ENCODE results near the gene TRAPPC10.
"Not testable (repeated sequence)": the region's sequence is repeated elsewhere in the genome, so short reads cannot be mapped to it uniquely, and the experiment has no call there.

Gene TRAPPC10

GRCh38 chr21:44113702-44114371 is 101.7 kb downstream of the TRAPPC10 start:
- H3K4me3 ChIP-seq (ENCODE audit: low read depth, low read length); DNase-seq (ENCODE audit: low read depth): not testable (repeated sequence)

- not testable (repeated sequence) for H3K4me3 ChIP-seq (ENCODE audit: low read depth, low read length); DNase-seq (ENCODE audit: low read depth)
Observed at GRCh38 chr21:44122131-44122530, 110.0 kb downstream of the TRAPPC10 start.

GRCh38 chr21:44127827-44128226 is 115.7 kb downstream of the TRAPPC10 start:
- not testable (repeated sequence) for DNase-seq (ENCODE audit: low read depth); H3K4me3 ChIP-seq (ENCODE audit: low read depth, low read length)

GRCh38 chr21:44133715-44134057 is 121.6 kb downstream of the TRAPPC10 start:
- DNase-seq (ENCODE audit: low read depth) = not testable (repeated sequence)
- peak overlapping the region; percentile 23 for H3K4me3 ChIP-seq (ENCODE audit: low read depth, low read length)

- not testable (repeated sequence) for H3K4me3 ChIP-seq (ENCODE audit: low read depth, low read length); DNase-seq (ENCODE audit: low read depth)
Observed at GRCh38 chr21:44134732-44135131, 122.6 kb downstream of the TRAPPC10 start.

GRCh38 chr21:44138039-44138438 is 125.9 kb downstream of the TRAPPC10 start:
- not testable (repeated sequence) for H3K4me3 ChIP-seq (ENCODE audit: low read depth, low read length); DNase-seq (ENCODE audit: low read depth)

GRCh38 chr21:44139787-44140551 is 127.9 kb downstream of the TRAPPC10 start:
- DNase-seq (ENCODE audit: low read depth); H3K4me3 ChIP-seq (ENCODE audit: low read depth, low read length): not testable (repeated sequence)

- not testable (repeated sequence) for H3K4me3 ChIP-seq (ENCODE audit: low read depth, low read length); DNase-seq (ENCODE audit: low read depth)
Observed at GRCh38 chr21:44140552-44140932, 128.4 kb downstream of the TRAPPC10 start.

GRCh38 chr21:44142470-44142869 is 130.4 kb downstream of the TRAPPC10 start:
- not testable (repeated sequence) for DNase-seq (ENCODE audit: low read depth); H3K4me3 ChIP-seq (ENCODE audit: low read depth, low read length)

- not testable (repeated sequence) for H3K4me3 ChIP-seq (ENCODE audit: low read depth, low read length); DNase-seq (ENCODE audit: low read depth)
Observed at GRCh38 chr21:44143380-44143779, 131.3 kb downstream of the TRAPPC10 start.

GRCh38 chr21:44143996-44144395 is 131.9 kb downstream of the TRAPPC10 start:
- not testable (repeated sequence) for DNase-seq (ENCODE audit: low read depth); H3K4me3 ChIP-seq (ENCODE audit: low read depth, low read length)

- not testable (repeated sequence) for H3K4me3 ChIP-seq (ENCODE audit: low read depth, low read length); DNase-seq (ENCODE audit: low read depth)
Observed at GRCh38 chr21:44144784-44145602, 132.9 kb downstream of the TRAPPC10 start.

- DNase-seq (ENCODE audit: low read depth) = not testable (repeated sequence)
Observed at GRCh38 chr21:44145616-44146015, 133.5 kb downstream of the TRAPPC10 start.

GRCh38 chr21:44147108-44147507 is 135.0 kb downstream of the TRAPPC10 start:
- not testable (repeated sequence) for H3K4me3 ChIP-seq (ENCODE audit: low read depth, low read length); DNase-seq (ENCODE audit: low read depth)

More at GRCh38 chr21:44145616-44146015, 133.5 kb downstream of the TRAPPC10 start:
- H3K4me3 ChIP-seq (ENCODE audit: low read depth, low read length) = not testable (repeated sequence)

- DNase-seq (ENCODE audit: low read depth); H3K4me3 ChIP-seq (ENCODE audit: low read depth, low read length): not testable (repeated sequence)
Observed at GRCh38 chr21:44150255-44150654, 138.1 kb downstream of the TRAPPC10 start.

GRCh38 chr21:44153214-44153888 is 141.2 kb downstream of the TRAPPC10 start:
- H3K4me3 ChIP-seq (ENCODE audit: low read depth, low read length); DNase-seq (ENCODE audit: low read depth): not testable (repeated sequence)

- not testable (repeated sequence) for DNase-seq (ENCODE audit: low read depth); H3K4me3 ChIP-seq (ENCODE audit: low read depth, low read length)
Observed at GRCh38 chr21:44153889-44154228, 141.8 kb downstream of the TRAPPC10 start.

GRCh38 chr21:44154816-44155230 is 142.7 kb downstream of the TRAPPC10 start:
- not testable (repeated sequence) for DNase-seq (ENCODE audit: low read depth); H3K4me3 ChIP-seq (ENCODE audit: low read depth, low read length)

GRCh38 chr21:44155231-44155993 is 143.3 kb downstream of the TRAPPC10 start:
- DNase-seq (ENCODE audit: low read depth); H3K4me3 ChIP-seq (ENCODE audit: low read depth, low read length): not testable (repeated sequence)
